Umbilical cord (tissue), 2 donors: Measurements from ENCODE around the gene SOX12. TPM values are rescaled to one million over a fixed set of nuclear protein-coding genes. Genes with fewer than 3 reads are reported as not detected.
"Not testable (repeated sequence)": the region's sequence is repeated elsewhere in the genome, so short reads cannot be mapped to it uniquely, and the experiment has no call there.

Experiments
- DNase-seq: peaks from one replicate; pipeline ENCODE4 v3.0.0-alpha.2; 2015; ENCODE audit warnings: low spot score
- total RNA-seq: library from RNA; depleted of rRNA; stranded (reverse); fragments of >200 nt; gene quantifications from one replicate; pipeline ENCODE4 v1.2.3, GENCODE V29; 2014; ENCODE audit warnings: low replicate concordance; ENCODE audit not compliant: insufficient read depth

SOX12 gene
- total RNA-seq, 1 donor from 2014 or later = 4.1 TPM

DNA sequence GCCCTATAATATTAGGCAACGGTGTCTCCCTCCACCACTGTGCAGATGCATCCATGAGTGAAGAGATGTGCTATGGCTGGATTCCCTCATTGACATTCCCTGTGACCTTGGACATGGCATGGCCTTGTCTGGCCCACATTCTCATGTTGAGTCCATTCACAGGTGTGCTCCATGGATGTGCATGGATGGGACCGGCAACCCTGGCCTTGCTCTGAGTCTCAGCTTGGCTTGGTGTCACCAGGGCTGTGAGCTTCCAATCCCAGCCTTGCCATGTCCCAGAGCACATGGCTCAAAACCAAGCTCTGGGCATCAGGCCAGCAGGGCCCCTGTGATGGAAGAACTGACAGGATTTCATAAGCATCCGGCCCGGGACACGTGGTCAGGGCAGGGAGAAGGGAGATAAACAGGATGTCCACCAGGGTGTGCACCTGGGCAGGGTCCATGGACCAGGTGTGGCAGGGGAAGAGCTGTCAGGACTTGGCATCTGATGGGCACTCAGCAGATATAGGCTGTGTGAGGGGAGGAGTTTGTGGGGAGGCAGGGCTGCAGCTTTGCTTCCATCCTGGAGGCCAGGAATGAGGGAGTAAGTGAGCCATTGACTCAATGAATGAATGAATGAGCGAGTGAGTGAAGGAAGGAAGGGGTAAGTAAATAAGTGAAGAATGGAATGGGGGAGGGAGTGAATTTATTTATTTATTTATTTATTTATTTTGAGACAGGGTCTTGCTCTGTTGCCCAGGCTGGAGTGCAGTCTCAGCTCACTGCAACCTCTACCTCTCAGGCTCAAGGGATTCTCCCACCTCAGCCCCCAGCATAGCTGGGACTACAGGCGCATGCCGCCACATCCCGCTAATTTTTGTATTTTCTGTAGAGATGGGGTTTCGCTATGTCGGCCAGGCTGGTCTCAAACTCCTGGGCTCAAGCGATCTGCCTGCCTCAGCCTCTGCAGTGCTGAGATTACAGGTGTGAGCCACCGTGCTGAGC lies 37.2 kb downstream of the SOX12 start:
- DNase-seq = peak; percentile 69

- DNase-seq = no peak
Observed at GRCh38 chr20:363319-364078, 38.1 kb downstream of the SOX12 start.

GRCh38 chr20:364905-365794 lies 39.8 kb downstream of the SOX12 start:
- DNase-seq = no peak

DNA sequence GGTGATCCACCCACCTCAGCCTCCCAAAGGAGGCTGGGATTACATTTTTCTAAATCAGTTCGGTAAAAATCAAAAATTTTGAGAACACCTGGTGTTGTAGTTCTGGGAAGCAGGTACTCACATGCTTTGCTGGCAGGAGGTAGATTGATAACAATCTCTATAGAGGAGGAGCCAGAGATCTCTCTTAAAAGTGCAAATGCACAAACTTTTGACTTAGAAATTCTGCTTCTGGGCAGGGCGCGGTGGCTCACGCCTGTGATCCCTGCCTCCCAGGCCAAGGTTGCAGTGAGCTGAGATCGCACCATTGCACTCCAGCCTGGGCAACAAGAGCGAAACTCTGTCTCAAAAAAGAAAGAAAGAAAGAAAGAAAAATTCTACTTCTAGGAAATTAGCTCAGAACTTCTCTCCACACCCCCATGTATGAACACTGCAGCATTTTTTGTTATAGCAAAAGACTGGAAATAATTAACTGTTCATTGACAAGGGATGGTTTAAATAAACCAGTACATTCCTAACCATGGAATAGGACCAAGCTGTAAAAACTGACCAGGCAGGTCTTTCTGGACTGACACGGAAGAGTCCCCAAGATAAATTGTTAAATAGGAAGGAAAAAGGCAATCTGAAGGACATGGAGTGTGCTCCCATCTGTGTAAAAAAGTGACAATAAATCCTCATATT lies 40.8 kb downstream of the SOX12 start:
- peak; percentile 47 for DNase-seq

GRCh38 chr20:366719-367485 lies 41.5 kb downstream of the SOX12 start:
- no peak for DNase-seq

DNA sequence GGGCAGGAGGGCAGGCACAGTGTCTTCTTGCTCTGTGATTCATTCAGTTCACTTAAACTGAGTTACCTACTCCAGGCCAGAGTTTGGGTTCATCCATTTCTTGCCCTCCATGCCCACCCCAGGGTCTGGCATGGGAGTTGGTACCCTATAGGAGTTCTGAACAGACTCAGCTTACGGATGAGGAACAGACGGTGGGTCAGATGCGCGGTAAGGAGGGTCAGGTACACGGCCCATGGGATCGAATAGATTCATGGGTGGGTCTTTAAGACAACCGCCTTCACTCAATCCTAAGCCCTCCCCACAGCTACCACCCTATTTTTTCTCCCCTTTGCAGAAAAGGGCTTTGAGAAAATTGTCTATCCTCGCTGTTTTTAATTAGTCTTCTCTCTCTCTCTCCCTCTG lies 42.1 kb downstream of the SOX12 start:
- DNase-seq = no peak

- no peak for DNase-seq
Observed at GRCh38 chr20:368915-369314, 43.6 kb downstream of the SOX12 start.

GRCh38 chr20:370151-370600 lies 44.8 kb downstream of the SOX12 start:
- DNase-seq = no peak

- no peak for DNase-seq
Observed at GRCh38 chr20:370977-371754, 45.8 kb downstream of the SOX12 start.

DNA sequence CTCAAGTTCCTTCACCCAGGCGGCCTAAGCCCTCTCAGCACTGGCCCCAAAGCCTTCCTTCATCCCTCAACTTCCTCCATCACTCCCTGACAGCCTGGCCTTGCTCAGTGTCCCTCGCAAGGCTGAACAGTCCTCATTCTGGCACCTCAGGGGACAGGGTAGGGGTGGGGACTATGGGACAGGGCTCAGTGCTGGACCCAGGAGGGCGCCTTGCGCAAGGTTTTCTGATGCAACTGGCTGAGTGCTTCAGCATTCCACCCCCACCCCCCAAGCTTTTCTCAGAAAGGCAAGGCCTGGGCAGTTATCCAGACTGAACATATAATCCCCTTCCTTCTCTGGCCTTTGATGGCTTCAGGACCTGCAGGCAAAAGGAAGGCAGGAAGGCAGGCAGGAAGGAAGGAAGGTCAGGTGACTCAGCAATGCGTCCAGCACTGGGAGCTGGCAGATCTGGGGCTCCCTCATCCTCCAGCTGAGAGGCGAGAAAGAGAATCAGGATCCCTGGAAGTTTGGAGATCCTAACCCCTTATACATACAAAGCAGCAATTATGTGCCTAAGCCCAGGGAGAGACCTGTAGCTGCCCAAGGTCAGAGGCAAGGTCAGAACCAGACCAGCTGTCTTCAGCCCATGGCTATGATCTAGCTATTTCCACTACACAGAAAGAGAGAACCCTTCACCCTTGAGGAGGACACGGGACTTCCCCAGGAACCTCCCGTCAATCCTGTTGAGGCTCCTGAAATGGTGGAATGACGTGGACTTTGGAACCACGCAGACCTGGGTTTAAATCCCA lies 46.6 kb downstream of the SOX12 start:
- peak; percentile 95 for DNase-seq

- DNase-seq = not testable (repeated sequence)
Observed at GRCh38 chr20:372543-373082, 47.3 kb downstream of the SOX12 start.

DNA sequence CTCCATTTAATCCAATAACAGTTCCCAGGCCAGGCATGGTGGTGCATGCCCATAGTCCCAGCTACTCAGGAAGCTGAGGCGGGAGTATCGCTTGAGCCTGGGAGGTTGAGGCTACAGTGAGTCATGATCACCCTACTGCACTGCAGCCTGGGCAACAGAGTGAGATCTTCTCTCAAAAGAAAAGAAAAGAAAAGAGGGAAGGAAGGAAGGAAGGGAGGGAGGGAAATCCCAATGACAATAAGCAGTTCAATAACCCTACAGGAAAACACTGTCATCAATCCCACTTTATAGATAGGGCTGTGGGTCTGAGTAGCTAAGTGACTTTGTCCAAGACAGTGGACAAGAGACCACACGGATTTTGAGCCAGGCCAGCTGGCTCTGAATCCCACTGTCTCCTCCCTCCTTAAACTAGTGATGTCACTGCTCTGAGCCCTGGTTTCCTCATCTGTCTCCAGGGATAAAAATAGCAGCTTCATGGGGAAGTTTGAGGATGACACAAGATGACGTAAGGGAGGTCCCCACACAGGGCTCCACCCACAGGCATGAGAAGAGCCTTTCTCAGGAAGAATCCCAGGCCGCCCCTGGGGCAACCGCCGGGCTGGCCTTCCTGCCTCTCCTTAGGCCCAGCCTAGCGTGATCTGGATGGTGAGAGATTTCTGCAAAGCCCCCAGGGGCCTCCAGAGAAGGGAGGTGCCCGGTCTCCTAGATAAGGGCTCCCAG lies 48.0 kb downstream of the SOX12 start:
- DNase-seq = peak; percentile 58

- peak; percentile 55 for DNase-seq
Observed at GRCh38 chr20:375265-375889, 50.0 kb downstream of the SOX12 start.

- no peak for DNase-seq
Observed at GRCh38 chr20:376089-376488, 50.7 kb downstream of the SOX12 start.

DNA sequence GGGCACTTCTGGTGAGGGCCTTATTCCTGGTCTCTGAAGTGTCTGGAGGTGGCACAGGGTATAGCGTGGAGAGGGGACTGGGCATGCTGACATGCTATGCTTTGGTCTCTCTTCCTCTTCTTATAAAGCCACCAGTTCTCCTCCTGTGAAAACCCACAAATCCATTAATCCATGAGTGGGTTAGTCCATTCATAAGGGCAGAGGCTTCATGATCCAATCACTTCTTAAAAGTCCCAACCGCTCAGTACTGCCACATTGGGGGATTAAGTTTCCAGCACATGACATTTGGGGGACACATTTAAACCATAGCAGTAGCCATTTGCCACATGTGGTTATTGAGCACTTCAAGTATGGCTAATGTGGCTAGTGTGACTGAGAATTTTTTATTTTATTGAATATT lies 51.4 kb downstream of the SOX12 start:
- DNase-seq = no peak

GRCh38 chr20:377578-377977 lies 52.2 kb downstream of the SOX12 start:
- not testable (repeated sequence) for DNase-seq

- no peak for DNase-seq
Observed at GRCh38 chr20:378961-379336, 53.6 kb downstream of the SOX12 start.
